GM12873 (cell line): Measurements from ENCODE around the gene CAPZA2.
A peak's percentile ranks its signal among the peaks of the same experiment; 100 is the strongest.

Source experiments
- TF ChIP-seq, protein P1 (sequence below): IDR thresholded peaks from 2 replicates; pipeline ENCODE4 v1.5.1; 2012; ENCODE audit warnings: low read depth, mild to moderate bottlenecking, moderate library complexity, low read length, control low read depth; ENCODE audit not compliant: insufficient read depth; ENCODE audit errors: missing control alignments

Gene CAPZA2

DNA sequence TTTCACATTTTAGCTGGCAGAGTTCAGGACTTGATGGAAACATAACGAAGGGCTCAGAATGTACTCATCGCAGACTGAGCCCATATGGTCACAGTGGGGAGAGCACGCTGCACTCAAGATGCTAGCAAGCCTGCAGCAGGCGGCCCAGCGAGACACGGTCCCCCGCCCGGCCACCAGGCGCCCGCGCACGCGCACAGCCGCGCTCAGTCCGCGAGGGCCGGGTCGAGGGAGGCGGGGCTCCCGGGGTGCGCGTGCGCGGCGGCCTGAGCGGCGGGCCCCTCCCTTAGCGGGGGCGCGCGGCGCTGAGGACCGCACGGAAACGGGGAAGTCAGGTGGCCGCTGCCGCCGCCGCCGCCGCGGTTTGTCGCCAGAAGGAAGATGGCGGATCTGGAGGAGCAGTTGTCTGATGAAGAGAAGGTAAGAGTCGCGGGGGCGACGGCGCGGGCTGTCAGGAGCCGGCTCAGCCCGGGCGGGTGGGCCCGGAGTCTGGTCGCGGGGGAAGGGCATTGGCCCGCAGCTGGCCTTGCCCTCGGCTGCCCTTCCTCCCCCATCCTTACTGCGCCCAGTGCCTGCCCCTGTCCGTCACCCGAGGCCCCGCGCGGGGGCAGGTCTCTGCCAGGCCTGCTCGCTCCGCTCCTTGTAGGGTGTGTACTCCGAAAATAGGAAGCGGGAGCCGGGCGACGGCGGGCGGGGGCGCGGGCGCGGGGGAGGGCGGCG lies at the start of gene CAPZA2:
Gene CAPZA2 (plus strand): TSS at position 354 of the 717 bp plus-strand sequence. CDS start 25 bp downstream, at position 379.
- TF ChIP-seq, protein P1, sequence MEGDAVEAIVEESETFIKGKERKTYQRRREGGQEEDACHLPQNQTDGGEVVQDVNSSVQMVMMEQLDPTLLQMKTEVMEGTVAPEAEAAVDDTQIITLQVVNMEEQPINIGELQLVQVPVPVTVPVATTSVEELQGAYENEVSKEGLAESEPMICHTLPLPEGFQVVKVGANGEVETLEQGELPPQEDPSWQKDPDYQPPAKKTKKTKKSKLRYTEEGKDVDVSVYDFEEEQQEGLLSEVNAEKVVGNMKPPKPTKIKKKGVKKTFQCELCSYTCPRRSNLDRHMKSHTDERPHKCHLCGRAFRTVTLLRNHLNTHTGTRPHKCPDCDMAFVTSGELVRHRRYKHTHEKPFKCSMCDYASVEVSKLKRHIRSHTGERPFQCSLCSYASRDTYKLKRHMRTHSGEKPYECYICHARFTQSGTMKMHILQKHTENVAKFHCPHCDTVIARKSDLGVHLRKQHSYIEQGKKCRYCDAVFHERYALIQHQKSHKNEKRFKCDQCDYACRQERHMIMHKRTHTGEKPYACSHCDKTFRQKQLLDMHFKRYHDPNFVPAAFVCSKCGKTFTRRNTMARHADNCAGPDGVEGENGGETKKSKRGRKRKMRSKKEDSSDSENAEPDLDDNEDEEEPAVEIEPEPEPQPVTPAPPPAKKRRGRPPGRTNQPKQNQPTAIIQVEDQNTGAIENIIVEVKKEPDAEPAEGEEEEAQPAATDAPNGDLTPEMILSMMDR, result peak; percentile 55

DNA sequence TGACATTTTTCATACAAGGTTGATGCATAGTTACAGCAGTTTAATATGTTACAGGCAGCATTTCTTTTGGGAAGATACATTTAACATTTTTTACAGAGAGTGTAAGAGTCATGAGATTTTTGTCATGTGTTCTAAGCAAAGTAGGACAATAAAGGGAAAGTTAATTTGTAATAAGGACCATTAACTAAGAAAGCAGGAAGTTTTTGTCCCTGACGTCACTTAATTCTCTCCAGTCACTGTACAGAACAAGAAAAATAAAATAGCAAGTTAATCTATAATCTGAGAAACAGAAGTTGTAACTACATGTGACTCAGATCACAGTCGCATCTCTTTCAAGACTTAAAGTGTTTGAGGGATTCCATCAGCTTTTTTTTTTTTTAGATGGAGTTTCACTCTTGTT lies 49.5 kb upstream of the CAPZA2 start:
- TF ChIP-seq, protein P1, result no peak

DNA sequence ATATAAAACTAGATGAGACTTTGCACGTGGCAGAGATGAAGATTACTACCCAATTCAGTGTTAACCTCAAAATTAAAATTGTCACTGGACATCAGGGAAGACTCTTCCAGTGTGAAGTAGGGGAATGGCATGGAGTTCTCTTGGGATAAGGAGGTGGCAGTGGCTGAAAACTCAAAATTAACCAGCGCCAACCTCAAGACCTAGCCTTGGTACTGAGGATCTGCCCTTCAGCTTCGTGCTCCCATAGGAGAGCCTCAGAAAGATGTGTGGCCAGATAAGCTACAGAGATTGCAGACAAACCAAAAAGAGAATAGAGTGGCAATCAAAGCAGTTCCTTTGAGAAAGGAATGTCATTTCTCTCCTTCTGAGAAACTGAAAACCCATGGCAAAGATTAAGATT lies 47.3 kb upstream of the CAPZA2 start:
- TF ChIP-seq, protein P1, result no peak

DNA sequence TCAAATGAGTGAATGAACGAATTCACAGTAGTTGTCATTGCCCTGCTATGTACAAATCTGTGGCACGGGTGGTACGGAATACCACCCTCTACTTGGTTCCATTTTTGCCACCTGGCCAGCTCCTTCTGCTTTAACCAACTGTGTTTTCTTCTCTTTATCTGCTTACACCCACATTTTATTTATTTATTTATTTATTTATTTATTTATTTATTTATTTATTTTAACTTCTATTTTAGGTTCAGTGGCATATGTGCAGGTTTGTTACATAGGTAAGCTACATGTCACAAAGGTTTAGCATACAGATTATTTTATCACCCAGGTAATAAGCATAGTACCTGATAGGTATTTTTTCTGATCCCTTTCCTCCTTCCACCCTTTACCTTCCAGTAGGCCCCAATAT lies 42.2 kb upstream of the CAPZA2 start:
- TF ChIP-seq, protein P1, result no peak

DNA sequence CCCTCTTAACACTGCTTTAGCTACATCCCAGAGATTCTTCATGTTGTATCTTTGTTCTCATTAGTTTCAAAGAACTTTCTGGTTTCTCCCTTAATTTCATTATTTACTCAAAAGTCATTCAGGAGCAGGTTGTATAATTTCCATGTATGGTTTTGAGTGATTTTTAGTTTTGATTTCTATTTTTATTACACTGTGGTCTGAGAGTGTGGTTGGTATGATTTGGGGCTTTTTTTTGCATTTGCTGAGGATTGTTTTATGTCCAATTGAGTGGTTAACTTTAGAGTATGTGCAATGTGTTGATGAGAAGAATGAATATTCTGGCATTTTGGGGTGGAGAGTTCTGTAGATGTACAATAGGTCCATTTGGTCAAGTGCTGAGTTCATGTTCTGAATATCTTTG lies 37.9 kb upstream of the CAPZA2 start:
- TF ChIP-seq, protein P1, result no peak

DNA sequence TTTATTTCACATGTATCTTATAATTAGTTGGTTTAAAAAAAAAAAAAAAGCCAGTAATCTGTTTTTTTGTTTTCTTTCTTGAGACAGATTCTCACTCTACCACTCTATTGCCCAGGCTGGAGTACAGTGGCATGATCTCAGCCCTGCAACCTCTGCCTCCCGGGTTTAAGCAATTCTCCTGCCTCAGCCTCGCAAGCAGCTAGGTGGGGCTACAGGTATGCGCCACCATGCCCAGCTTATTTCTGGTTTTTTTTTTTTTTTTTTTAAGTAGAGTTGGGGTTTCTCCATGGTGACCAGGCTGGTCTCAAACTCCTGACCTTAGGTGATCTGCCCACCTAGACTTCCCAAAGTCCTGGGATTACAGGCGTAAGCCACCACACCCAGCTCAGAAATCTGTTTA lies 34.1 kb upstream of the CAPZA2 start:
- TF ChIP-seq, protein P1, result no peak

DNA sequence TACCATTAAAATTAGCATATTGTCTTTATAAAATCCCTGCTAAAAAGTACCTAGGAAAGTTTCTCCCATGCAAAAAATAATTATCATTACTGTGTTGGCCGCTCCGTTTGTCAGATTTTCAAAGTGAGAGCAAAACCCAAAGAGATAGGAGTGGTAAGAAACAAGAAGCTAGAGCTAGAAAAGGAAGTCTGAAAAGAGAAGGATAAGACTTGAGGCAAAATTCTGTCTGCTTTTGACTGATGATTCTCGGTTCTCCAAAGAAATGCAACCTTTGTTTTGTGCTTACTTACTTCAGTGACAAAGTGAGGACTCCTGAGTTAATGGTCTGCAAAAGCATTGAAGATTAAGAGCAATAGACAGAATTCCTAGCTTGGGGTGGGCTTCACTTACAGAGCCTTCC lies 33.3 kb upstream of the CAPZA2 start:
- TF ChIP-seq, protein P1, result no peak
